Kasumi-1 (cell line): ENCODE data around the gene PRR5.

Experiments
- DNase-seq, 2 experiments: peaks; one replicate each; lab custom pipeline; 2025; lab: John Stamatoyannopoulos, UW

PRR5 gene

DNA sequence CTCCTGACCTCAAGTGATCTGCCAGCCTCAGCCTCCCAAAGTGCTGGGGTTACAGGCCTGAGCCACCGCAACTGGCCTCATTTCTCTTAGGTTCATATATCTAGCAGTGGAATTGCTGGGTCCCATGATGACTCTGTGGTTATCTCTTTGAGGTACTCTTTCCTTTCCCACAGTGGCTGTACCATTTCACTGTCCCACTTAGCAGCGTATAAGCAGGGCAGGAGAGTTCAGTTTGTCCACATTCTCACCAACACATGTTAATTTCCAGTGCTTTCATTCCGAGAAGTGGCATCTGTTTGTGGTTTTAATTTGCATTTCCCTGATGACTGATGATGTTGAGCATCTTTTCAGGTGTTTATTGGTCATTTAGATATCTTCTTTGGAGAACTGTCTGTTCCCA lies 16.4 kb downstream of the PRR5 start:
- no peak for DNase-seq

DNA sequence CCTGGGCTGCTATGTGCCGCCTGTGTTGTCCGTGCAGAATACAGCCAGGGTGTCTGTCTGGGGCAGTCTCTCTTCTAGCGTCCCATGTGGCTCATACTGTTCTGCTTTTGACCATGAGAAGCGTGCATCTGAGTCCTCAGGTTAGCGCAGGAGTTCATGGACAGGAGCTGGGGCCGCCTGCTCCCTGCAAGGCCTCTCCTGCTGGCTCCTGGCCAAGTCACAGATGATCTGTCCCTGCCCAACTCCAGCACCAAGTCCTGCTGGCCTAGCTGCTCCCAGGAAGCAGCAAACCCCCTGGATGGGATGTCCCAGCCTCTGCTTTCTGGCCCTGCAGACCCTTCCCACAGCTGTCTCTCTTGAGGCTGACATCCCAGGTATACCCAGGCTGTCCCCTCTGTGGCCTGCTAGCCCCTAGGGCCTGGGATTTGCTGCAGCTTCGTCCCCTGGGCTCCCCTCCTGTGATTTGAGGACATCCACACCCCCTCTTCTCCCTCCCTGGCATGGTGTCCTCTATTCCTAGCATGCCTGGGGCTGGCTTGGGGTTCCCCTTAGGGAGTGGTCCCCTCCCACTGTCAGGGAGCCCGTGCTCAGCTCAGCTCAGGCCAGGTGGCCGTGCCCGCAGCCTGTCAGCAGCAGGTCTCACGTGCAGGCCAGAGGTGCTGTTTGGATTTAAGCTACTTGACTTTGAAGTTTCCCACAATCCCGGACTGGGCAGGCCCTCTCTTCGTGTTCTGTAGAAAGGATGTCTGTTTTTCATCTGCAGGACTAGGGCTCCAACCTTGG lies 17.8 kb downstream of the PRR5 start:
- DNase-seq = no peak

DNA sequence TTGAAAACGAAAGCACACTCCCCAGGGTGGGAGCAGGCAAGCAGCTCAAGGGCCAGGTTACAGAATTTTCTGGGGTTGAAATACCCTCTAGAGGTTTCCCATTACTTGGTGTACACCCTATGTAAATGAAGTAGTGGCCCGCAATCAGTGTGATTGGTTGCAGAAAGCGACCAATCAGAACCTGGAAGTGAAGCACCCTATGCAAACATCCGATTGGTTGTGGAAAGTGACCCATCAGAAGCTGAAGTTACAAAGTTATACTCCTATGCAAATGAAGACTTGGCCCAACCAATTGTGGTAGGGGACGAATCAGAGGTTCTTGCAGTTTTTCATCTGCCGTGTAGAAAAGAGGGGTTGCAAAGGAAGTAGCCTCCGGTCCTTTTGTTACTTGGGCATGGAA lies 19.2 kb downstream of the PRR5 start:
- DNase-seq = no peak

DNA sequence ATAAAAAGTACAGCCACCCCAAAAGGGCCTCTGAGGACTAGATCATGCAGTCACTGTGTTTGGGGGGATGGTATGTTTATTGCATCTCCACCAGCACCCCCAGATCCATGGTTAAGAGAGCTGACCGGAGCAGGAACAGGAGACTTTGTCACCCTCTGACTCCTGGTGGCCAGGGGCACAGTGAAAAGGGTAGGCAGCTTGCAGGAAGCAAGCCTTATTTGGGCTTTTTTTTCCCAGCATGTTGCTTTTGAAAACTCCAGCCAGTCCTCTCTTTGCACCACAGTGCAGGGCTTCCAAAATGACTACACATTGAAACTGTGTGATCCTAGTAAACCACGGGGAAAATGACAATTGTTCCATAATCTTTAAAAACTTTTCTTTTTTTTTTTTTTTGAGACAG lies 20.6 kb downstream of the PRR5 start:
- no peak for DNase-seq

DNA sequence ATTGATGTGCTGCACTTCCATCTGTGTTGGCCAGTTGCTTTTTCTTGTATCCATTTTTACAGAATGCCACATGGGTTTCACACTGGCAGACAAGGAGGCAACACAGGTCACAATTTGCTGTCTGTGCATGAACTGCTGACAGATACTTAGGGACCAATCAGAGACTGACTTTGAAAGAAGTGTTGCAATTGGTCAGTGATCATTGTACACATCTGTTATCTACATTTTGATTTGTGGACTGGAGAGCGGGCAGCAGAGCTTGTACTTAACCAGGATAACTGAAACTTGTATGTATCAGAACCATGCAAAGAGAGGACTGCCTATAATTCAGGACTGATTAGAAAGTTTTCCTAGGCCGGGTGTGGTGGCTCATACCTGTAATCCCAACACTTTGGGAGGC lies 21.8 kb downstream of the PRR5 start:
- no peak for DNase-seq

DNA sequence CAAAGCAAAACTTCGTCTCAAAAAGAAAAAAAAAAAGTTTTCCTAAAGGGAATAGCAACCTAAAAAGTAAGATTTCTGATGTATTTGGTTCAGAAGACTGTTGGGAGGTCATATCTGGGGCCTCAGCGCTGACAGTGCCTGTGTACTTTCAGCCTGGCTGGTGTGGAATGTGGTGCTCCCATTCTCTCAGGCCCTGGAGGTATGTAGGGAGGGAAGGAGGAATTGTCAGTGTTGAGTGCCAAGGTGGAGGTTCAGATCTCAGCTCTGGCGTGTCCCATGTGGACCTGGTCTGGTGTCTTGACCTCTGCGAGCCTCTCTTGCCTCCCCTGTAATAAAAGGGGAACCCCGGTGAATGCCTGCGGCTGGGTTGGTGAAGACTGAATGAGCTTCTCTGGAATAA lies 22.4 kb downstream of the PRR5 start:
- DNase-seq = no peak

DNA sequence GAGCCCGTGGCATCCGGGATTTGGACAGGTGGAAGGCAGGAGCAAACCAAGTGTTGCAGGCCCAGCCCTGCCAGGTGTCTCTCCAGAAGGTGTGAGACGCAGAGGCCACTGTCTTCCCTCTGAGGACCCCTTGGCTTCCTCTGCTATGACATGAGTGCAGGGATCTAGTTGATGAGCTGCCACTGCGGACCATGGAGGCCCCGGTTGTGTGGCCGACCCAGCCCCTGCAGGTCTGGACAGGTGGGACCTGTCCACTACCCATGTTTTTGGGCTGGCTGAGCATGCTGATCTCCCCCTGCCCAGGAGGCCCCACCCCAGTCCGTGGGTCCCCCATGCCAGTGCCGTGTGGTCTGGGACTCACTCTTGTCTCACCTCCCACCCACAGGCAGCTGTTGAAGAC lies 22.9 kb downstream of the PRR5 start:
- no peak for DNase-seq

DNA sequence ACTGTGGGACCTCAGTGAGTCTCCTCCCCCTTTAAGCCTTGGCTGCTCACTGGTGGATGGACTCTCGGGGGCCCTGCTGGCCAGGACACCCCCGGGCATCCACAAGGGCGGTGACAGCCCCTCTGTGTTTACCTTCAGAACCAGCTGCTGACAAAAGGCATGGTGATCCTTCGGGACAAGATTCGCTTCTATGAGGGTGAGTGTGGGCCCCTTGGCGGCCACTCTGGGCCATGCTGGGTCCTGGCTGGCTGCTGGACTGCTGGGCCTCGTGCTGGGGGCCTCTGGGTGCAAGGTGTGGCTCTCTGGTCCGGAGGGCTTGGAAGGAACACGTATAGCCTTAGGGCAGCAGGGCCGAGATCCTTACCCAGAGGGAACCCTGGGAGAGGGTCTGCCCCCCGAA lies 24.4 kb downstream of the PRR5 start:
- no peak for DNase-seq

DNA sequence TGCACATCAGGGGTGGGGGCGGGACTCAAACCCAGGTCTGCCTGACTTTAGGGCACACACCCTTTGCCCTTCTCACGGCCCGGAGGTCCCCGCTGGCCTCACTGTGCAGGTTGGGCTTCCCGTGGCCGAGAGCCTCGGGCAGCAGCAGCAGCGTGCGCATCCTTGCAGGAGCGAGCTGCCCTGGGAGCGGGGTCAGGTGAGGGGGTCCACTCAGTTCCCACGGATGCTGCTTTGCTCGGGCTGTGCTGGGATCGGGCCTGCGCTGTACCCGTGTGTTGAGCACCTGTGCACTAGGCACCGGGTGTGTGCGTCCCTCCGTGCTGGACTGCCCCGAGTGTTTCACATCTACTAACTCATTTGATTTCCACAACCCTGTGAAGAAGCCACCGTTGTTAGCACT lies 25.1 kb downstream of the PRR5 start:
- DNase-seq = no peak

DNA sequence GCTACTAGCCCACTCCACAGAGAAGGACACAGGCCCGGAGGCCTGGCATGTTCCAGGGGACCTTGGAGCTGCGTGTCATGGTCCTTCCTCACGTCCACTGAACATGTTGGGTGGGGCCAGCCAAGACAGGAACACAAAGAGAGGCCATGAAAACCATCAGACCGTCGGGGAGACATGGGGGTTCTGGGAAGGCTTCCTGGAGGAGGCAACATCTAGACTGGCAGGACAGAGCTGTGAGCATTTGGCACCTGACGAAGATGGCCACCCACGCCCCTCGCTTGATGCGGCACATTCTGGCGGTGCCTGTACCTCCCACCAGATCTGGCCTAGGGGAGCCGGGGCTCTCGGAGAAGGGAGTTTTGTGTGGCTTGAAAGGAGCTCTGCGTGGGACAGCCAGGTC lies 25.7 kb downstream of the PRR5 start:
- DNase-seq = no peak

DNA sequence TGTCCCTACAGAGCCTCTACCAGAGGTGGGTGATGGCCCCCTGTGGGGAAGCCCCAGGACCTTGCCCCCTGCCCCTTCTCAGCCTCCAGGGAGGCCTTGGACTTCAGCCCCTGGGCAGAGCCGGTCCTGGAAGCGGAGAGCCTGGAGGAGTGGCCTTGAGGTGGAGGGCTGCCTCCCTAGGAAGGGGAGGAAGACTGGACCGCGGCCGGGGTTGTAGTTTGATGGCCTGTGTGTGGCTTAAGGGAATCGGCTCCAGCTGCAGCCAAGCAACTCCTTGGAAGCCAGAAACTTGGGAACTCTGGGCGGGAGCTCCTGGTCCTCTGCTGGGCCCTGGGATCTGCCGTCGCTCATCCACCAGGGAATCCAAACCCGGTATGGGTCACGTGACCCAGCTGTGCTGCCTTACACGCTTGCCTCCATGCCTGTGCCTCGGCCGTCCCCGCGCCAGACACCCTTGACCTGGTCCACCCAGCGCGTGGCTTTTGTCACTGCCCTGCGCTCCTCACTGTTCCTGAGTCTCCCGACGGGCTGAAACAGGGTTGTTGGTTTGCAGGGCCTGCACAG lies 26.8 kb downstream of the PRR5 start:
- no peak for DNase-seq

DNA sequence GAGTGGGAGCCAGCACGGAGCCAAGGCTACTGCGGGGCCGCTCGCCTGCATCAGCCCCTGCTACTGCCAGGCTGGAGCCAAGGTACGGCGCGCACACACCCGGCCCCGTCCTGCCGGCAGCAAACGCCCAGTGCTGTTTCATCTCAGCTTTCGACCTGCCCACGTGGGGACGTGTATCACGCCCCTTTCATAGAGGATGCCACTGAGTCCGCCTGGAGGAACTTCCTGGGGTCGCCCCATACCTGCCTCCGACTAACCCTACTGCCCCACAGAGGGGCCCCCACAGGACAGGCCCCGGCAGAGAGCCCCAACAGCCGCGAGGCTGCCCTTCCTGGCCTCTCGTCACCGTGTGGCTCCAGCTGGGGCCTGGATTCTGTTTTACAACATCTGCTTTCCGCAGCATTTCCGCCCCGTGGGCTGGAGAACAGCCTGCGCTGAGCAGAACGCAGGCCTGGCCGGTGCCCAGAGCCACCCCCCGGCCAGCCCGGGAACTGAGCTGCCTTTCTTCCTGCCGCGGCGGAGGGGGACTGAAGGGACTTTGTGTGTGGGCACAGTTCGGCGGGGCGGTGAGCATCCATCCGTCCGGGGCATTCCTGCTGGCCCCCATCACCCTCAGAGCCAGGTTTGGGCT lies 27.5 kb downstream of the PRR5 start:
- peak; percentile 85 to 91 for DNase-seq

DNA sequence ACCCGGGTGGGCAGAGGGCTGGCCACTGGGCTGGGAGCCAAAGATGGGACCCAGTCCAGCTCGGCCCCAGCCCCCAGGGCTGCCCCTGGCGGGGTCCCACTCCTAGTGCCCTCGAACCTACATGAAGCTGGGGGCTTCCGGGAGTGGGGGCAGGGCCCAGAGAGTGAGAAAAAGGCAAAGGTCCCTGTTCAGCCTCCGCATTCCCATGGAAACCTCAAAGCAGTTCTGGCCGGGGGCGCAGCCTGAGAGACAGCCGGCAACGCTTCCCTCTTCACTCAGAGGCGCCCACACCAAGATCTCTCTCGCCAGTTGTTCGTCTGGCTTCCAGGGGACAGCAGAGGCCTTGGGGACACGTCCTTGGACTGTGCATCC lies 28.0 kb downstream of the PRR5 start:
- DNase-seq = peak in 1 of 2 experiments; percentile 1

DNA sequence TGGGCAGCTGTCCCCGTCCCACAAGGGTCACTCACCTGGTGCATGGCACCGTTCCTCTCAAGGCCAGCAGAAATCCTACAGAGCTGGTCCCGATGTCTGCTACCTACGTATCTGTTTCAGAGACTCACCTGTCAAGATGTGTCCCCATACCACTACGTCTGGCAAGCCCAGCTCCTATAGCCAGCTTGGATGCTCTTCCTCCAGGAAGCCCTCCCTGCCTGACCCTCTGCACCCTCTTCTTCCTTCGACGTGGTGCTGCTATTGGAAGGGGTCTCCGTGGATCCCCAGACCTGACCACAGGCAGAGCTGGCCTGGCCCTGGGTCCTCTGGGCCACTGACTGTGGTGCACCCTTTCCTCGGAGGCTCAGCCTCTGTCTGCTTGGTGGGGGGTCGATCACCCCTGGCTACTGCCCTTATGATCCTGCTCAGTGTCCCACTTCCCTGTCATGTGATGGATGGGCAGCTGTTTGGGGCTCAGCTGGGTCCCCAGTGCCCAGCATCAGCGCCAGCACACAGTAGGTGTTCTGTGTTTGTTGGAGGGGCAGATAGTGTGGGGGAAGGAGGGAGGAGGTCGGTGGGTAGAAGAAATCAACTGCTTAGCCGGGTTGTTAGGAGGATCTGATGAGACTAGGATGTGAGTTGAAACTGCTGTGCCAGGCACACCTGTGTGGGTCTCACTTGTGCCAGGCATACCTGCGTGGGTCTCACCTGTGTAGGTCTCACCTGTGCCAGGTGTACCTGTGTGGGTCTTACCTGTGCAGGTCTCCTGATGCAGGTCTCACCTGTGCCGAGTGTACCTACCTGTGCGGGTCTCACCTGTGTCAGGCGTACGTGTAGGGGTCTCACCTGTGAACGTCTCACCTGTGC lies 28.7 kb downstream of the PRR5 start:
- DNase-seq = no peak

DNA sequence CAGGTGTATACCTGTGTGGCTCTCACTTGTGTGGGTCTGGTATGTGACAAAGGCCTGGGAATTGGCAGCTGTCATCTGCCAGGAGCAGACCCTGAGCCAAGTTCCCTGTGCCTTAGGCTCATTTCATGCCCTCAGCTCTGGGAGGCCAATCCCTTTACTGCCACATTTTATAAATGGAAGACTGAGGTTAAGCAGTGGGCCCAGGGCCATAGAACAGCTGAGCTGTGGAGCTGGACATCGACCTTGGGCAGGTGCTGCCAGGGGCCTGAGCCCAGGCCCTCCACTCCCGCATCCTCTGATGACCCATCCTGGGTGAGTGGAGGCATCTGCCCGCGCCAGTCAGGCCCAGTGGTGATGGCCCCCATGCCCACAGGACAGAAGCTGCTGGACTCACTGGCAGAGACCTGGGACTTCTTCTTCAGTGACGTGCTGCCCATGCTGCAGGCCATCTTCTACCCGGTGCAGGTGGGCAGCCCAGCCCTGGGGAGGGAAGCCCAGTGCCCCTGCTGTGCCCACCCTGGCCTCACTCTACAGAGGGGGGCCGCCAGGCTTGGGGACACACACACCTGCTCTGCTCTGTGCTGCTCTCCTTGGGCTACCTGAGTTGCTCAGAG lies 29.5 kb downstream of the PRR5 start:
- no peak for DNase-seq

DNA sequence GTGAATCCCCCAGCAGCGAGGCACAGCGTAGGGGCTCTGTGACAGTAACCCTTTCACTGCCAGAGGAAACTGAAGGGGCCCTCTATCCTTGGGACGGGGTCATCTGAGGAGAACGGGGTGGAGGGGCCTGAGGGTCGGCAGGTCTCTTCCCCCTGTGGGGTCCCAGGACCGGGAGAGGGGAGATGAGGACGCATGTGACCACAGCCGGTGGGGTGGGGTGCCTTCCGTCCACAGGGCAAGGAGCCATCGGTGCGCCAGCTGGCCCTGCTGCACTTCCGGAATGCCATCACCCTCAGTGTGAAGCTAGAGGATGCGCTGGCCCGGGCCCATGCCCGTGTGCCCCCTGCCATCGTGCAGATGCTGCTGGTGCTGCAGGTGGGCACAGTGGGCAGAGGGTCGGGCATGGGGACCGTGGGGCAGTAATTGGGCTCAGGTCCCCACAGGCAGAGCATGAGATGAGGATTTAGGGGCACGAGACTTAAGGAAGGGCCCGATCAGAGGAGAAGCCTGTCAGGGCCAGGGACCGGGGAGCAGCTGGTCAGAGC lies 30.1 kb downstream of the PRR5 start:
- no peak for DNase-seq

DNA sequence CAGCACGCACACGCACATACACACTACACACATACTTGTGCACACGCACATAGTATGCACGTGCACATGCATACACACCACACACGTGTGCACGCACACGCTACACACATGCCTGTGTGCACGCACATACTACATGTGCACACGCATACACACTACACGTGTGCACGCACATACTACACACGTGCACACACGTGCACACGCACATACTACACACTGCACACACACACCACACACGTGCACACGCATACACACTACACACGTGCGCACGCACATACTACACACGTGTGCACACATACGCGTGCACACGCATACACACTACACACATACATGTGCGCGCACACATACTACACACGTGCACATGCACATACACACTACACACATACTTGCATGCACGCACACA lies 30.7 kb downstream of the PRR5 start:
- DNase-seq = no peak

DNA sequence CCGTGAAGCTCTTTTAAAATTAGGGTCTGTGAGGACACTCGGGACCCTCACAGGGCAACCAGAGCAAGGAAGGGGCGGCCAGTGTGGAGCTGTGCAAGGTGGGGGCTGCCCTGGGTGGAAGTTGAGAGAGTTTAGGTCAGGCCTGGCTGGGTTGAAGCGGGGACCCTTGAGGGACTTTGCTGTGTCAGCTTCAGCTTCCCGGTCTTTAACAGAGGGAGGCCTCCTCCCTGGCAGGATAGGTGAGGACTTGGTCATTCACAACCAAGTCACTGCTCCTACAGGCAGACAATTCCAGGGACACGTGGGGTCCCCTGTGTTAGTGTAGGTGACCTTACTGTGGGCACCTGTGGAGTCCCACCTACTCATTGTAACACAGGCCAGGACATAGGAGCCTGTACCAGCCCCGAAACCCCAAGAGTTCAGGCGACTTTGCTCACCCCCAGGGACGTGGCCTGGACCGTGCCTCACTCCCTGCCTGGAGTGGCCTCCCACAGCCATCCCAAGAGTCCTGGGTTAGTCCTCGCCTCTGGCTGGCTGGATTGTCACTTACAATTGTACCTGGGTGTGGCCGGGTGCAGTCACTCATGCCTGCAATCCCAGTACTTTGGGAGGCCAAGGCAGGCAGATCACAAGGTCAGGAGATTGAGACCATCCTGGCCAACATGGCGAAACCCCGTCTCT lies 31.6 kb downstream of the PRR5 start:
- DNase-seq = no peak

DNA sequence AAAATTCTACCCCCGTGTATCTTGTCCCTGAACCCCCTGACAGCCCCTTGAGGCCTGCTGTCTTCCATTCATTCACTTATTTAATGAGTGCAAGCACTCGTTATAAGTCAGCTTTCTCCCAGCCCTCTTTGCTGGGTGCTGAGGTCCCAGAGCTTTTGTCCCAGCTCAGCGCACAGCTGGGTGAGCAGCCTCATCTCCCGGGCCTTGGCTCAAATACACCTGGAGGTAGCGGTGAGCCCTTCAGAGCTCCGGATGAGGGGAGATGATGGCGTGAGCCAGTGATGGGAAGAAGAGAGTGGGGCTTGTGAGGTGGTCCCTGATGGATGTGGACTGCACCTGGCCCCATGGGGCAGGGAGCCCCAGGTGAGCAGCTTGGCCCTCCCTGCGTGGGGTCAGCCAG lies 32.3 kb downstream of the PRR5 start:
- DNase-seq = no peak

DNA sequence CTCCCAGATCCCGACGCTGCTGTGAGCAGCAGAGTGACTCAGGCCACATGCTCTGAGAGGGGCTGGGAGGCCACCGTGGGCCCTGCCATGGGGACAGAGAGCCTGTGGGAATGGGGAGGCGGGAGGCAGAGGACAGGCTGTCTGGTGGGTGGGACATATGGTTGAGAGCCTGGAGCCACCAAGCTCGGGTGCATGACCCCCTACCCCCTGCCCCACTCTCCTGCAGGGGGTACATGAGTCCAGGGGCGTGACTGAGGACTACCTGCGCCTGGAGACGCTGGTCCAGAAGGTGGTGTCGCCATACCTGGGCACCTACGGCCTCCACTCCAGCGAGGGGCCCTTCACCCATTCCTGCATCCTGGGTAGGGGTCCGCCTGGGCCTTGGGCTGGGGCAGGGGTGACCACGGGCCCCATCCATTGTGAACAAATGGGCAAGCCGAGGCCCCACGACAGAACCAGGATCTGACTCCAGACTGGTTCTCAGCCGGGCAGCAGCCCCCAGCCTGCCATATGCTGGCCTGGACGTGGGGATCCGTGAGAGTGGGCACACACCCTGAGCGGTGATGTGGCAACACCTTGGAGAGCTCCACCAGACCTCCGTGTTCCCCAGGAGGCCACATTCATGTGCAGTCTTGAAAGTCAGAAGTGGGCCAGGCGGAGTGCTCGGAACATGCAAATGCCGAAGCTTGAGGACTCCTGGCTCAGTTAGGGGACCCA lies 33.0 kb downstream of the PRR5 start:
- no peak for DNase-seq
